ENCODE data around the gene CFTR. TPM values are rescaled to one million over a fixed set of nuclear protein-coding genes. Genes with fewer than 3 reads are reported as not detected.
"Not testable (repeated sequence)": the region's sequence is repeated elsewhere in the genome, so short reads cannot be mapped to it uniquely, and the experiment has no call there.

The CFTR gene
- total RNA-seq, 1 donor from 2014 or later = not detected

- no peak for DNase-seq (ENCODE audit: low read depth in 2 of 2)
Measured at GRCh38 chr7:117683430-117684175, 203.8 kb downstream of the CFTR start.

- no peak for DNase-seq (ENCODE audit: low read depth in 2 of 2)
Measured at GRCh38 chr7:117685795-117686194, 206.0 kb downstream of the CFTR start.

GRCh38 chr7:117686311-117686935 lies 206.6 kb downstream of the CFTR start:
- no peak for DNase-seq (ENCODE audit: low read depth in 2 of 2)

GRCh38 chr7:117688126-117688525 lies 208.3 kb downstream of the CFTR start:
- no peak for DNase-seq (ENCODE audit: low read depth in 2 of 2)

- DNase-seq (ENCODE audit: low read depth in 2 of 2) = no peak
Measured at GRCh38 chr7:117689406-117689805, 209.6 kb downstream of the CFTR start.

- no peak for DNase-seq (ENCODE audit: low read depth in 2 of 2)
Measured at GRCh38 chr7:117690147-117690546, 210.3 kb downstream of the CFTR start.

- no peak for DNase-seq (ENCODE audit: low read depth in 2 of 2)
Measured at GRCh38 chr7:117692338-117692737, 212.5 kb downstream of the CFTR start.

- no peak for DNase-seq (ENCODE audit: low read depth in 2 of 2)
Measured at GRCh38 chr7:117698018-117698417, 218.2 kb downstream of the CFTR start.

- DNase-seq (ENCODE audit: low read depth in 2 of 2) = no peak
Measured at GRCh38 chr7:117704063-117704462, 224.2 kb downstream of the CFTR start.

GRCh38 chr7:117705630-117706029 lies 225.8 kb downstream of the CFTR start:
- DNase-seq (ENCODE audit: low read depth in 2 of 2) = no peak

- DNase-seq (ENCODE audit: low read depth in 2 of 2) = no peak
Measured at GRCh38 chr7:117706210-117706609, 226.4 kb downstream of the CFTR start.

- DNase-seq (ENCODE audit: low read depth in 2 of 2) = no peak
Measured at GRCh38 chr7:117707080-117707479, 227.3 kb downstream of the CFTR start.

- DNase-seq (ENCODE audit: low read depth in 2 of 2) = not testable (repeated sequence)
Measured at GRCh38 chr7:117708173-117708572, 228.3 kb downstream of the CFTR start.

GRCh38 chr7:117711556-117711955 lies 231.7 kb downstream of the CFTR start:
- no peak for DNase-seq (ENCODE audit: low read depth in 2 of 2)

GRCh38 chr7:117715784-117716445 lies 236.1 kb downstream of the CFTR start:
- DNase-seq (ENCODE audit: low read depth in 2 of 2) = peak in 1 of 2 donors; percentile 55

GRCh38 chr7:117716707-117717299 lies 237.0 kb downstream of the CFTR start:
- DNase-seq (ENCODE audit: low read depth in 2 of 2) = no peak

GRCh38 chr7:117717357-117717756 lies 237.5 kb downstream of the CFTR start:
- no peak for DNase-seq (ENCODE audit: low read depth in 2 of 2)

Other genes with a start within 250 kb of the CFTR start
- gene WNT2, start 157.0 kb upstream of the CFTR start, total RNA-seq = not detected in 2 replicates
- not detected in 2 replicates for gene ASZ1, start 52.5 kb upstream of the CFTR start, total RNA-seq

Data from dermis microvascular lymphatic vessel endothelial cell (primary cell).